Liver (tissue), 9 donors: ENCODE data around the gene TTC3. TPM values are rescaled to one million over a fixed set of nuclear protein-coding genes. Genes with fewer than 3 reads are reported as not detected.
"Not testable (repeated sequence)": the region's sequence is repeated elsewhere in the genome, so short reads cannot be mapped to it uniquely, and the experiment has no call there.

Source experiments
- DNase-seq: peaks from one replicate; pipeline ENCODE4 v3.0.0-alpha.2; 2017; ENCODE audit warnings: low spot score
- H3K27ac ChIP-seq, 2 donors: one replicate each; pipeline ENCODE4 v1.7.0; 2013; ENCODE audit warnings: inconsistent platforms in 2 of 2, low read length in 2 of 2, control low read depth in 1 of 2, low read depth in 1 of 2, mild to moderate bottlenecking in 1 of 2
- H3K27me3 ChIP-seq, 4 donors: one replicate each; pipeline versions ENCODE4 v1.6.1 to v1.7.0; 2013; ENCODE audit warnings: low read length in 3 of 4, inconsistent platforms in 1 of 4, mild to moderate bottlenecking in 1 of 4, moderate library complexity in 1 of 4; ENCODE audit not compliant: control insufficient read depth in 4 of 4, insufficient read depth in 4 of 4
- H3K36me3 ChIP-seq, 4 donors: one replicate each; pipeline versions ENCODE4 v1.6.1 to v1.7.0; 2013; ENCODE audit warnings: low read length in 3 of 4, mild to moderate bottlenecking in 3 of 4, low read depth in 1 of 4, moderate library complexity in 1 of 4; ENCODE audit not compliant: control insufficient read depth in 4 of 4, insufficient read depth in 3 of 4
- H3K4me1 ChIP-seq, 4 donors: one replicate each; pipeline versions ENCODE4 v1.6.1 to v1.7.0; 2013; ENCODE audit warnings: low read length in 3 of 4, mild to moderate bottlenecking in 3 of 4, moderate library complexity in 1 of 4; ENCODE audit not compliant: control insufficient read depth in 4 of 4, insufficient read depth in 4 of 4
- H3K4me3 ChIP-seq, 3 donors: one replicate each; pipeline versions ENCODE4 v1.6.1 to v1.7.0; 2013; ENCODE audit warnings: low read length in 3 of 3, control low read depth in 1 of 3, low read depth in 1 of 3, mild to moderate bottlenecking in 1 of 3
- H3K9ac ChIP-seq, 2 donors: one replicate each; pipeline ENCODE4 v1.7.0; 2013; ENCODE audit warnings: low read length in 2 of 2, mild to moderate bottlenecking in 2 of 2, moderate library complexity in 2 of 2, control low read depth in 1 of 2, low read depth in 1 of 2
- H3K9me3 ChIP-seq, 4 donors: one replicate each; pipeline versions ENCODE4 v1.6.1 to v1.7.0; 2013; ENCODE audit warnings: low read length in 3 of 4; ENCODE audit not compliant: control insufficient read depth in 4 of 4
- FOXA1 ChIP-seq: IDR thresholded peaks from 2 replicates; pipeline ENCODE4 v1.6.1; 2016; ENCODE audit warnings: antibody characterized with exemption
- FOXA2 ChIP-seq: IDR thresholded peaks from 2 replicates; pipeline ENCODE4 v1.6.1; 2016; ENCODE audit warnings: antibody characterized with exemption
- GABPA ChIP-seq, 2 donors: IDR thresholded peaks in 1 of 2; conservative IDR thresholded peaks in 1 of 2; 2 replicates each; pipeline ENCODE4 v1.6.1; 2016; ENCODE audit warnings: antibody characterized with exemption in 2 of 2, mild to moderate bottlenecking in 1 of 2, moderate library complexity in 1 of 2
- HNF4A ChIP-seq, 2 donors: conservative IDR thresholded peaks; 2 replicates each; pipeline ENCODE4 v1.6.1; 2016; ENCODE audit warnings: antibody characterized with exemption in 2 of 2, mild to moderate bottlenecking in 2 of 2
- HNF4G ChIP-seq: IDR thresholded peaks from 2 replicates; pipeline ENCODE4 v1.6.1; 2016; ENCODE audit warnings: antibody characterized with exemption
- JUND ChIP-seq, 2 donors: IDR thresholded peaks; 2 replicates each; pipeline ENCODE4 v1.6.1; 2016; ENCODE audit warnings: antibody characterized with exemption in 2 of 2
- RAD21 ChIP-seq, 2 donors: IDR thresholded peaks; 2 replicates each; pipeline ENCODE4 v1.6.1; 2016; ENCODE audit warnings: antibody characterized with exemption in 2 of 2, mild to moderate bottlenecking in 2 of 2
- RXRA ChIP-seq, 2 donors: IDR thresholded peaks; 2 replicates each; pipeline ENCODE4 v1.6.1; 2017 to 2018; ENCODE audit warnings: antibody characterized with exemption in 2 of 2, mild to moderate bottlenecking in 1 of 2
- TAF1 ChIP-seq: conservative IDR thresholded peaks from 2 replicates; pipeline ENCODE4 v1.6.1; 2016; ENCODE audit warnings: antibody characterized with exemption, mild to moderate bottlenecking
- WGBS: extraction: QIAGEN DNeasy Blood & Tissue Kit; methylation state at CpG from one replicate; pipeline ENCODE4 v1.1.7; 2013; 5-methylcytosine and 5-hydroxymethylcytosine counted together
- polyA plus RNA-seq, 2 donors: library from polyadenylated mRNA; stranded (reverse) in 1 of 2; unstranded in 1 of 2; fragments of 200-250 nt in 1 of 2; fragments of >200 nt in 1 of 2; fragmentation: Nextera tagmentation in 1 of 2; extraction: Ambion mirVana in 1 of 2; gene quantifications; one replicate each; pipeline versions ENCODE4 v1.2.1 to v1.2.3, GENCODE V29; 2013 to 2015
- total RNA-seq, 2 donors: library from RNA; depleted of rRNA; stranded (reverse); fragments of >200 nt; gene quantifications; one replicate each; pipeline ENCODE4 v1.2.3, GENCODE V29; 2014
- TF ChIP-seq, protein P1 (sequence below): IDR thresholded peaks from 2 replicates; pipeline ENCODE4 v1.6.1; 2016; ENCODE audit warnings: antibody characterized with exemption, mild to moderate bottlenecking
- TF ChIP-seq, protein P2 (sequence below): IDR thresholded peaks from 2 replicates; pipeline ENCODE4 v1.6.1; 2016; ENCODE audit warnings: antibody characterized with exemption
- donor health status: healthy.
- donor health status: healthy.
- donor health status: healthy.
- donor health status: healthy.
- donor health status: healthy.

TTC3 gene
- total and polyA plus RNA-seq, 4 donors, result 27.2 to 96.1 (median 57.2) TPM

DNA sequence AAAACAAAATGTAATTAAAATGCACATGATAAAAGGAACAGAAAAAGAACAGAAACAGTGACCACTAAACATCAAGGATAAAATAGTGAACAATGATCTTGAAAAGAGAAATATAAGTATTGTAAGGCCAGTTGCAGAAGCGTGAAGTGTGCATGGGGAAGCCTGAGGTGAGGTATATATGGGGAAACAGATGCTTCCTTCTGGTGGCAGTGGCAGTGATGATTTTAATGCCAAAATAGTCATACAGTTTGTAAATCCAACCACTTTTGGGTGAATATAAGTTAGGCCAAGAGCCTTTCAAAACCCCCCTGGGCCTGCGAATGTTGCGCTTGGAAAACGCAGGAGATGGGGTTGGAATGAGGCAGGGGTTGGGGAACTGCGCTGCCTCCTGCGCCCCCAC is 27.3 kb downstream of the TTC3 start:
- TF ChIP-seq, protein P1, sequence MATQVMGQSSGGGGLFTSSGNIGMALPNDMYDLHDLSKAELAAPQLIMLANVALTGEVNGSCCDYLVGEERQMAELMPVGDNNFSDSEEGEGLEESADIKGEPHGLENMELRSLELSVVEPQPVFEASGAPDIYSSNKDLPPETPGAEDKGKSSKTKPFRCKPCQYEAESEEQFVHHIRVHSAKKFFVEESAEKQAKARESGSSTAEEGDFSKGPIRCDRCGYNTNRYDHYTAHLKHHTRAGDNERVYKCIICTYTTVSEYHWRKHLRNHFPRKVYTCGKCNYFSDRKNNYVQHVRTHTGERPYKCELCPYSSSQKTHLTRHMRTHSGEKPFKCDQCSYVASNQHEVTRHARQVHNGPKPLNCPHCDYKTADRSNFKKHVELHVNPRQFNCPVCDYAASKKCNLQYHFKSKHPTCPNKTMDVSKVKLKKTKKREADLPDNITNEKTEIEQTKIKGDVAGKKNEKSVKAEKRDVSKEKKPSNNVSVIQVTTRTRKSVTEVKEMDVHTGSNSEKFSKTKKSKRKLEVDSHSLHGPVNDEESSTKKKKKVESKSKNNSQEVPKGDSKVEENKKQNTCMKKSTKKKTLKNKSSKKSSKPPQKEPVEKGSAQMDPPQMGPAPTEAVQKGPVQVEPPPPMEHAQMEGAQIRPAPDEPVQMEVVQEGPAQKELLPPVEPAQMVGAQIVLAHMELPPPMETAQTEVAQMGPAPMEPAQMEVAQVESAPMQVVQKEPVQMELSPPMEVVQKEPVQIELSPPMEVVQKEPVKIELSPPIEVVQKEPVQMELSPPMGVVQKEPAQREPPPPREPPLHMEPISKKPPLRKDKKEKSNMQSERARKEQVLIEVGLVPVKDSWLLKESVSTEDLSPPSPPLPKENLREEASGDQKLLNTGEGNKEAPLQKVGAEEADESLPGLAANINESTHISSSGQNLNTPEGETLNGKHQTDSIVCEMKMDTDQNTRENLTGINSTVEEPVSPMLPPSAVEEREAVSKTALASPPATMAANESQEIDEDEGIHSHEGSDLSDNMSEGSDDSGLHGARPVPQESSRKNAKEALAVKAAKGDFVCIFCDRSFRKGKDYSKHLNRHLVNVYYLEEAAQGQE, result no peak
- TF ChIP-seq, protein P2, sequence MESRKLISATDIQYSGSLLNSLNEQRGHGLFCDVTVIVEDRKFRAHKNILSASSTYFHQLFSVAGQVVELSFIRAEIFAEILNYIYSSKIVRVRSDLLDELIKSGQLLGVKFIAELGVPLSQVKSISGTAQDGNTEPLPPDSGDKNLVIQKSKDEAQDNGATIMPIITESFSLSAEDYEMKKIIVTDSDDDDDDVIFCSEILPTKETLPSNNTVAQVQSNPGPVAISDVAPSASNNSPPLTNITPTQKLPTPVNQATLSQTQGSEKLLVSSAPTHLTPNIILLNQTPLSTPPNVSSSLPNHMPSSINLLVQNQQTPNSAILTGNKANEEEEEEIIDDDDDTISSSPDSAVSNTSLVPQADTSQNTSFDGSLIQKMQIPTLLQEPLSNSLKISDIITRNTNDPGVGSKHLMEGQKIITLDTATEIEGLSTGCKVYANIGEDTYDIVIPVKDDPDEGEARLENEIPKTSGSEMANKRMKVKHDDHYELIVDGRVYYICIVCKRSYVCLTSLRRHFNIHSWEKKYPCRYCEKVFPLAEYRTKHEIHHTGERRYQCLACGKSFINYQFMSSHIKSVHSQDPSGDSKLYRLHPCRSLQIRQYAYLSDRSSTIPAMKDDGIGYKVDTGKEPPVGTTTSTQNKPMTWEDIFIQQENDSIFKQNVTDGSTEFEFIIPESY, result no peak
- no peak for TF ChIP-seq TAF1
- TF ChIP-seq FOXA2, result no peak

DNA sequence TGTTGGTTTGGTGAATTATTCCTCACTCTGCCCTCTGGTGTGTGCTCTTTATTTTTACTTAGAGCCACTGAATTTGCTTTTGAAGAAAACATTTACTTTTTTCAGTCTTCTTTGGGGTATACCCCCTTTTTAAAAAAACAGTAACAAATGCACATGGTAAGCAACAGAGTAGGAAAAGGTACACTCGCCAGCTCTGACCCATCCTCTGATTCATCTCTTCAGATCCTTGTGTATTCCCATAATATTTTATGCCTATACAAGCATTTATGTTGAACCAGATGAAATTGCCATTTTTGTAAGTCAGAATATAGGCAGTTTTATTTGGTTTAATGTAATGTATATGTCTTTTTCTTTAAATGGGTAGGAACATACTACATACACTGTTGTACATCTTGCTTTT is 28.3 kb downstream of the TTC3 start:
- Histone ChIP-seq H3K9me3 (no peaks in the 10 kb centered on the region), H3K27ac (no peak overlapping the region), H3K4me3 (no peak overlapping the region), H3K4me1 (no peaks in the 10 kb centered on the region), H3K27me3 (no peaks in the 10 kb centered on the region), H3K36me3 (peaks cover 2 to 19% (median 16%) of the 10 kb centered on the region in 4 donors), H3K9ac (no peak overlapping the region)
- no peak for DNase-seq
- 93% methylated on average over 1 of the region's 1 CpG for WGBS
- TF ChIP-seq HNF4A (conservative IDR thresholded peaks at IDR 0.05) (no peak), RXRA (IDR thresholded peaks at IDR 0.05) (no peak), FOXA2 (no peak), JUND (IDR thresholded peaks at IDR 0.05) (no peak), FOXA1 (no peak), GABPA (IDR thresholded peaks at IDR 0.05 in 1 of 2, conservative IDR thresholded peaks at IDR 0.05 in 1 of 2) (no peak), HNF4G (no peak), RAD21 (IDR thresholded peaks at IDR 0.05) (no peak)

More for the DNA sequence above, 27.3 kb downstream of the TTC3 start:
- Histone ChIP-seq H3K9ac (no peak overlapping the region), H3K4me1 (no peaks in the 10 kb centered on the region), H3K4me3 (no peak overlapping the region), H3K36me3 (peaks cover 2 to 24% (median 20%) of the 10 kb centered on the region in 4 donors), H3K9me3 (no peaks in the 10 kb centered on the region), H3K27me3 (no peaks in the 10 kb centered on the region), H3K27ac (no peak overlapping the region)
- no peak for DNase-seq
- WGBS, result 94% methylated on average over 6 of the region's 6 CpGs

DNA sequence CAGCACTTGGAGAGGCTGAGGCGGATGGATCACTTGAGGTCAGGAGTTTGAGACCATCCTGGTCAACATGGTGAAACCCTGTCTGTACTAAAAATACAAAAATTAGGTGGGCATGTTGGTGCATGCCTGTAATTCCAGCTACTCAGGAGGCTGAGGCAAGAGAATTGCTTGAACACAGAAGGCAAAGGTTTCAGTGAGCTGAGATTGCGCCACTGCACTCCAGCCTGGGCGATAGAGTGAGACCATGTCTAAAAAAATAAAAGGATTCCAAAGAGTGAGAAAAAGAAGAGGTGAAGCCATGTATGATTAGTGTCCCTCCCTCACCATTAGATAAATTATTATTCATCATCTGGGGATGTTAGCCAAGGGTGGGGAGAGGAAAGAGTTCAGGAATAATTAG is 29.7 kb downstream of the TTC3 start:
- not testable (repeated sequence) for DNase-seq, H3K4me3 ChIP-seq, H3K27ac ChIP-seq, H3K9me3 ChIP-seq, H3K4me1 ChIP-seq, H3K9ac ChIP-seq, H3K27me3 ChIP-seq
- peaks cover 2 to 14% (median 11%) of the 10 kb centered on the region in 4 donors for H3K36me3 ChIP-seq
- WGBS, result 92% methylated on average over 3 of the region's 3 CpGs
